SHP77 (cell line): Measurements from ENCODE around the gene SIK3.
"Not testable (repeated sequence)": the region's sequence is repeated elsewhere in the genome, so short reads cannot be mapped to it uniquely, and the experiment has no call there.

ENCODE experiments used
- DNase-seq, 2 experiments: peaks; one replicate each; lab custom pipeline; 2025; lab: John Stamatoyannopoulos, UW

SIK3 gene

GRCh38 chr11:117098269-117099232 lies at the start of gene SIK3:
TSS of gene SIK3 (minus strand) at chr11:117098428. CDS start at chr11:117098415, 13 bp downstream.
- peak; percentile 83 to 90 for DNase-seq

- DNase-seq, result no peak
Measured at GRCh38 chr11:117146521-117146920, 48.3 kb upstream of the SIK3 start.

- peak in 1 of 2 experiments; percentile 11 for DNase-seq
Measured at GRCh38 chr11:117145393-117145761, 47.1 kb upstream of the SIK3 start.

- DNase-seq, result peak; percentile 16 to 32
Measured at GRCh38 chr11:117144477-117145392, 46.5 kb upstream of the SIK3 start.

GRCh38 chr11:117143871-117144476 lies 45.7 kb upstream of the SIK3 start, which contains the start of gene PAFAH1B2:
TSS of gene PAFAH1B2 (plus strand) at chr11:117144287. CDS start at chr11:117152448, 8,161 bp downstream.
- DNase-seq, result peak; percentile 79 to 92

GRCh38 chr11:117143390-117143789 lies 45.2 kb upstream of the SIK3 start:
- DNase-seq, result peak; percentile 6 to 23

GRCh38 chr11:117137223-117138086 lies 39.2 kb upstream of the SIK3 start:
- DNase-seq, result not testable (repeated sequence)

- not testable (repeated sequence) for DNase-seq
Measured at GRCh38 chr11:117134979-117135378, 36.8 kb upstream of the SIK3 start.

GRCh38 chr11:117134431-117134830 lies 36.2 kb upstream of the SIK3 start:
- DNase-seq, result no peak

GRCh38 chr11:117130879-117131278 lies 32.7 kb upstream of the SIK3 start:
- no peak for DNase-seq

- not testable (repeated sequence) for DNase-seq
Measured at GRCh38 chr11:117130396-117130795, 32.2 kb upstream of the SIK3 start.

- no peak for DNase-seq
Measured at GRCh38 chr11:117128289-117128688, 30.1 kb upstream of the SIK3 start.

GRCh38 chr11:117127171-117127901 lies 29.1 kb upstream of the SIK3 start:
- peak; percentile 17 to 22 for DNase-seq

GRCh38 chr11:117126223-117126965 lies 28.2 kb upstream of the SIK3 start:
- no peak for DNase-seq

- DNase-seq, result no peak
Measured at GRCh38 chr11:117122556-117122955, 24.3 kb upstream of the SIK3 start.

- DNase-seq, result no peak
Measured at GRCh38 chr11:117121176-117121575, 22.9 kb upstream of the SIK3 start.

- no peak for DNase-seq
Measured at GRCh38 chr11:117117681-117118080, 19.5 kb upstream of the SIK3 start.

- not testable (repeated sequence) for DNase-seq
Measured at GRCh38 chr11:117112939-117113338, 14.7 kb upstream of the SIK3 start.

- DNase-seq, result not testable (repeated sequence)
Measured at GRCh38 chr11:117112497-117112896, 14.3 kb upstream of the SIK3 start.
